ENCODE results near the gene ACTL10.

GRCh38 chr20:33629979-33630378 is 36.8 kb upstream of the ACTL10 start:
- TF ChIP-seq CTCF (IDR thresholded peaks at IDR 0.05 in 8 of 11, conservative IDR thresholded peaks at IDR 0.05 in 3 of 11) (no peak), POLR2A (IDR thresholded peaks at IDR 0.05) (no peak)
